DMS 273 treated with DMSO at 0.1 percent for 48 hours (cell line): Measurements from ENCODE around the gene GCN1.
"Not testable (repeated sequence)": the region's sequence is repeated elsewhere in the genome, so short reads cannot be mapped to it uniquely, and the experiment has no call there.

Experiments
- DNase-seq: peaks from one replicate; lab custom pipeline; 2025; lab: John Stamatoyannopoulos, UW

GCN1 gene

DNA sequence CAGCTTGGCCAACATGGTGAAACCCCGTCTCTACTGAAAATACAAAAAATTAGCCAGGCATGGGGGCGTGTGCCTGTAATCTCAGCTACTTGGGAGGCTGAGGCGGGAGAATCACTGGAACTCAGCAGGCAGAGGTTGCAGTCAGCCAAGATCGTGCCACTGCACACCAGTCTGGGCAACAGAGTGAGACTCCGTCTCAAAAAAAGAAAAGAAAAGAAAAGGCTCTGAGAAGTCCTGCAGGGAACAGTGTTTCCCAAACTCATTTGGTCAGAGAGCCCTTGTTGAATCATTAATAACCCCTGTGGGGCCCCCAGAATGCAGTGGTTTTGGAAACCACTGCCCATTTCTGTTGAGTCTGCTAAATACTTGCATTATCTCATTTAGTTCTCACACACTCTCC is 18.7 kb upstream of the GCN1 start:
- not testable (repeated sequence) for DNase-seq

DNA sequence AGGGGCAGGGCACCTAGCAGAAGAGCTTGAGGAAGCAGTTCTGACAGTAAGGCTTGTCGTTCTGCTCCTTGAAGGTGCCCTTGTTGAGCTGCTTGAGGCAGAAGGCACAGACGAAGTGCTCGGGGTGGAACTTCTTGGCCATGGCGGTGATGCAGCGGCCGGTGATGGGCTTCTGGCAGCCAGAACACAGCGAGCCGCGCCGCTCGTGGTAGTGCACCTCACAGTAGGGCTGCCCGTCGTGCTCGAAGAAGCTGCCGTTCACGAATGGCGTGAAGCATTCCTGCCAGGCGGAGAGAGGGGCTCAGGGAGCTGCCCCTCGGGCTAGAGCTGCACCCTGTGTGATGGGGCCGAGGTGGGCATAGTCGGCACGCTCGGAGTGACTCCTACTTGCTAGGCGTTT is 17.8 kb upstream of the GCN1 start:
- no peak for DNase-seq

- no peak for DNase-seq
These were observed 17.4 kb upstream of the GCN1 start for GRCh38 chr12:120211904-120212283.

DNA sequence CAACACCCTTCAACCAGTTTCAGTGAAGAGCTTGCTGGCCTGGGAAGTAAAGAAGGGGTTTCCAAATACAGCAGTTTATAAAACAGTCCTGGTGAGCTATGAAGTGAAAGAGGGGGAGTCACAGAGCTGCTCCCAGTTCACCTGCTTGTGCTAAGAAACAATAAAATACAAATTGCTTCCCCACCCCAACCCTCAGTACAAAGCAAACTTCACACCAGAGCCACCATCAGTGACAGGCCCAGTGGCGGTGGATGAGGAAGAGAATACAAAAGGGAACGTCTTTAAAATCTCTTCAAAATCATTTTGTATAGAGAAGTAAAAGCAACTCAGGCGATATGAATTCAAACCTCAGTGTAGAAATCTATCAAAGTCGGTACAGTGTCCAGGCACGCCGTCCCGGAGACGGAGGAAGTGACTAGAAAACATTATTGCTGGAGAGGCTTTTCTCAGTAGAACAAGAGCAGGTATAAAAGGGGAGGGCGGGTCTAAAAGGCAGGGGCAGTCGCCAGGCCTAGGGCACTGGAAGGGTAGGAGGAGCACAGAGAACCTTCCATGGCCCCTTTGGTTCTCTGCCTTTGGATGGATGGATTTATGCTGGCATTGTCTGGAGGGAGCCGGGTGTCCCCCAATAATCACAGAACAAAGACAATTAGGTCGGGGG is 16.9 kb upstream of the GCN1 start:
- DNase-seq = no peak

DNA sequence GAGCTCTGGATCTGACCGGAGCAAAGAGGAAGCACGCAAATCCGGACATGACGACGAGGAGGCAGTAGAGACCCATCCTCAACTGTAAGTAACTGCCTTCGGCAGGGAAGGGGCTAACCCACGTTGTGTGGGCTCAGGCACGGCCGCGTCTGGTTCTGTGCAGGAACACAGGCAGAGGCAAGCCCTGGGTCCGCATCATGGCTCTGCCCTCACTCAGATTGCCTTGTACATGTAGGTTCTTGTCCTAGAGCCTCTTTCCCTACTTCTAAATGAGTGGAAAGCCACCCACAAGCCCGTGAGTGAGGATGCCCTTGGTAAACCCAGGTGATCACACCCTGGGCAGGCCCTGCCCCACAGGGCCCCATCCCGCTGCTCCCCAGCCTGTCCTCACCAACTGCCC is 15.3 kb upstream of the GCN1 start:
- no peak for DNase-seq

- no peak for DNase-seq
These were observed 12.7 kb upstream of the GCN1 start for GRCh38 chr12:120207227-120207626.

- DNase-seq = not testable (repeated sequence)
These were observed 12.3 kb upstream of the GCN1 start for GRCh38 chr12:120206781-120207180.

DNA sequence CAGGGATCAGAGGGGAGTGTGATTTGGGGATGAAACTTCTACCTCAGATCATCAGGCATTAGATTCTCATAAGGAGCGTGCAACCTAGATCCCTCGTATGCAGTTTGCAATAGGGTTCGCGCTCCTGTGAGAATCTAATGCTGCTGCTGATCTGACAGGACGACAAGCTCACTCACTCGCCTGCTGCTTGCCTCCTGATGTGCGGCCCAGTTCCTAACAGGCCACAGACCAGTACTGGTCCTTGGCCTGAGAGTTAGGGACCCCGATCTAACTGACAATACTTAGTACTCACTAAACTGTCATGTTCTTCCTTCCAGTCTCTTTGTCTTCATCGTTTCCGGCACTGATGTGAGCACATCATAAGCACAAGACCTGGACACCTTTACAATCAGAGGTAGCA is 11.7 kb upstream of the GCN1 start:
- DNase-seq = no peak

GRCh38 chr12:120204171-120204570 is 9.7 kb upstream of the GCN1 start:
- DNase-seq = no peak

GRCh38 chr12:120200364-120200800 is 5.9 kb upstream of the GCN1 start:
- DNase-seq = no peak

GRCh38 chr12:120199595-120200306 is 5.2 kb upstream of the GCN1 start:
- DNase-seq = no peak

GRCh38 chr12:120199025-120199424 is 4.5 kb upstream of the GCN1 start:
- no peak for DNase-seq

DNA sequence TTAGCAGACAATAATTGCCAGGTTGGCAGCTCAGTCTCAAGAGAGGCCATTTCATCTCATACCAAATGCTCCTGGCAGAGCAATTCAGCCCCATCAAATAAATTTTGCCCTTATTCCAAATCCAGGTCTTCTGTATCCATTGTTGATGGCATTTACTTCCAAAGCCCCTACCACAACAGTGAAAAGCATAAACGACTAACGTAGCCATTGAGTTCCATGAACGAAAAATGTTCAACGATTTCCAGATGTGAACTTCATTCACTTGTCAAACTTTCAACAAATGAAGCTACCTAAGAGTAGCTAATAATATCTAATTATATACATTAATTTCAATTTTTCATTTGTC is 3.0 kb upstream of the GCN1 start:
- DNase-seq = no peak

- DNase-seq = not testable (repeated sequence)
These were observed 2.5 kb upstream of the GCN1 start for GRCh38 chr12:120196817-120197541.

DNA sequence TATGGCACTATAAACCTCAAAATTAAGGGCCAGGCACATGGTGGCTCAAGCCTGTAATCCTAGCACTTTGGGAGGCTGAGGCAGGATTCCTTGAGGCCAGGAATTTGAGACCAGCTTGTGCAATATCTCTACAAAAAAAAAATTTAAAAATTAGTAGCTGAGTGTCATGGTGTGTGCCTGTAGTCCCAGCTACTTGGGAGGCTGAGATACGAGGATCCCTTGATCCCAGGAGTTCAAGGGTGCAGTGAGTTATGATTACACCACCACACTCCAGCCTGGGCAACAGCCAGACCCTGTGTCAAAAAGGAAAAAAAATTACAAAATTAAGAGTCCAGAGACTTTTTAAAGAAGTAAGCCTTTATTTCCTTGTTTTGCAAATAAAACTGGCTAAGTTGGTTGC is 1.8 kb upstream of the GCN1 start:
- DNase-seq = no peak

- DNase-seq = no peak
These were observed 335 bp downstream of the GCN1 start for GRCh38 chr12:120194226-120194533.

DNA sequence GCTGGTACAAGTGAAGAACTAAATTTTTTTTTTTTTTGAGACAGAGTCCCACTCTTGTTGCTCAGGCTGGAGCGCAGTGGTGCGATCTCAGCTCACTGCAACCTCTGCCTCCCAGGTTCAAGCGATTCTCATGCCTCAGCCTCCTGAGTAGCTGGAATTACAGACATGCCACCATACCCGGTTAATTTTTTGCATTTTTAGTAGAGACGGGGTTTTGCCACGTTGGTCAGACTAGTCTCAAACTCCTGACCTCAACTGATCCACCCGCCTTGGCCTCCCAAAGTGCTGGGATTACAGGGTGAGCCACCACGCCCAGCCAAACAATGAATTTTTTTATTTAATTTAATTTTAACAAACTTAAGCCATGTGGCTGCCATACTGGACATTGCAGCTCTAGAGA is 1.2 kb downstream of the GCN1 start:
- DNase-seq = not testable (repeated sequence)

GRCh38 chr12:120190985-120191480 is 3.5 kb downstream of the GCN1 start:
- DNase-seq = no peak

DNA sequence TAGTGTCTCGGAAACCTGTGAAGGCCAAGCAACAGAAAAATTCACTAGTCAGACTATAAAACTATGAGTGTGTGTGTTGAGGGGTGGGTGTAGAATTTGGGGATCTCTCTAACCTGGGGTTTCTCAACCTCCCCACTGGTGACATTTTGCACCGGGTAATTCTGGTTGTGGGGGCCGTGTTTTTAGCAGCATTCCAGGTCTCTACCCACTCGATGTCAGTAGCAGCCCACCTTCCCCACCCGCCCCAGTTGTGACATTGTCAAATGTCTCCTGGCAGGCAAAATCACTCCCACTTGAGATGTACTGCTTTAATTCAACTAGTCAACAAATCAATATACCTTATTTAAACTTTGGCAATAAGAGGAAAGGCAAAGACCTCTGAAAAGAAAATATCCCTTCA is 4.1 kb downstream of the GCN1 start:
- no peak for DNase-seq

GRCh38 chr12:120186654-120187053 is 7.9 kb downstream of the GCN1 start:
- no peak for DNase-seq

GRCh38 chr12:120183211-120183631 is 11.3 kb downstream of the GCN1 start:
- DNase-seq = no peak

- no peak for DNase-seq
These were observed 12.4 kb downstream of the GCN1 start for GRCh38 chr12:120181991-120182631.

DNA sequence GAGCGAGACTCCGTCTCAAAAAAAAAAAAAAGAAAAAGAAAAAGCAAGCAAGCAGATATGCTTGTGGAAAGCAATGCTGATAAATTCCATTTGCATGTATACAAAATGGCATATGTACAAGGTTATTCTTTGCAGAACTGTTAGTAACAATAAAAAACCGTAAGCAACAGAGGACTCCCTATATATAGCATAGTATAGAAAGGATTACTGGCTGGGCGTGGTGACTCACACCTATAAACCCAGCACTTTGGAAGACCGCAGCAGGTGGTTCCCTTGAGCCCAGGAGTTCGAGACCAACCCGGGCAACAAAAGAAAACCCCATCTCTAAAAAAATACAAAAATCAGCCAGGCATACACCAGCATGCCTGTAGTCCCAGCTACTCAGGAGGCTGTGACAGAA is 13.5 kb downstream of the GCN1 start:
- no peak for DNase-seq
